ENCODE data around the gene ANXA11.

Gene ANXA11

DNA sequence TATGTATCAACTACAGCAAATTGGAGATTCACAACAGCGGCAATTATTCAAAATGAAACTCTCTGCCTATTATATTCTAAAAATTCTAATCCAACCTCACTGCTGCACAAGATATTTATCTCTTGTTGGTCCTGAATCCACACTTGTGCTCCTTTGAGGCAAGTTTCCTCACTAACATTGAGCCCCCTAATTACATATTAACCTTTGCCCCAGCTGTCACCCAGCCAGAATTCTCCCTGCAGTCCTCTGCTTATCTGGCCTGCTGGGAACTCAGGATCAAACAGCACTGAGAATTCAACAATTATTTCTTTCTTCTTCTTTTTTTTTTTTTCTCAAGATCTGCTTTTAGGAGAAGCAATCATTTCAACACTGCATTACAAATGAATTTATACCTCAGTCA lies 94.4 kb downstream of the ANXA11 start:
- H3K4me2 ChIP-seq (ENCODE audit: insufficient read depth, low read length), result no peak overlapping the region

DNA sequence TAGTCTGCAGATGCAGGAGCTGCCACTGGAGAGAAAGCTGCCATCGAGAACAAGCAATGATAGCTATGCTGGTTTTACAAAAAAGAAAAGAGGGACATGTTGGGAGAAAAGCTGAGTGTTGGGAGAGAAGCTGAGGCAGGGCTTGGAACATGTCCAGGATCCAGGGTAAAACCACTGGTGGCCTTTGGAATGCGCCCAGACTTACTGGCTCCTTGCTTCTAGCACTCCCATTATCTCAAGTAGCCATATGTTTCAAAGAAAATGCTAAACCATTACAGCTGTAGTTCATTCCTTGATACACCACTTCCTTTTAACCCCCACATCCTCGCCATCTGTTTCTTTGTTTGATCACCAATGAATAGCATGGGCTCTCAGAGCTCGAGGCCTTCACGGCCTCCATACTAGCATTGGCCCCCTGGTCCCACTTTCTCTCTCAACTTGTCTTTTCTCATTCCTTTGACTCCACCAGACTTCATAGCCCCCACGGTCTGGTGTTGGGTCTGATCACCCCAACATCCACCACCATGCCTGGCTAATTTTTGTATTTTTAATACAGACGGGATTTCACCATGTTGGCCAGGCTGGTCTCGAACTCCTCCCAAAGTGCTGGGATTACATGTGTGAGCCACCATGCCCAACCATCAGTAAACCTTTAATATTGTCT lies 96.6 kb downstream of the ANXA11 start:
- H3K4me2 ChIP-seq (ENCODE audit: insufficient read depth, low read length), result no peak overlapping the region
- peaks cover 5% of the 10 kb centered on the region for H3K4me1 ChIP-seq (ENCODE audit: insufficient read depth, low read length)
- DNase-seq, result peak; percentile 7

More for the DNA sequence above, 94.4 kb downstream of the ANXA11 start:
- no peak for TF ChIP-seq EZH2 (IDR thresholded peaks at IDR 0.05; ENCODE audit: borderline replicate concordance, low read depth, low read length, severe bottlenecking)
- TF ChIP-seq, protein P1, sequence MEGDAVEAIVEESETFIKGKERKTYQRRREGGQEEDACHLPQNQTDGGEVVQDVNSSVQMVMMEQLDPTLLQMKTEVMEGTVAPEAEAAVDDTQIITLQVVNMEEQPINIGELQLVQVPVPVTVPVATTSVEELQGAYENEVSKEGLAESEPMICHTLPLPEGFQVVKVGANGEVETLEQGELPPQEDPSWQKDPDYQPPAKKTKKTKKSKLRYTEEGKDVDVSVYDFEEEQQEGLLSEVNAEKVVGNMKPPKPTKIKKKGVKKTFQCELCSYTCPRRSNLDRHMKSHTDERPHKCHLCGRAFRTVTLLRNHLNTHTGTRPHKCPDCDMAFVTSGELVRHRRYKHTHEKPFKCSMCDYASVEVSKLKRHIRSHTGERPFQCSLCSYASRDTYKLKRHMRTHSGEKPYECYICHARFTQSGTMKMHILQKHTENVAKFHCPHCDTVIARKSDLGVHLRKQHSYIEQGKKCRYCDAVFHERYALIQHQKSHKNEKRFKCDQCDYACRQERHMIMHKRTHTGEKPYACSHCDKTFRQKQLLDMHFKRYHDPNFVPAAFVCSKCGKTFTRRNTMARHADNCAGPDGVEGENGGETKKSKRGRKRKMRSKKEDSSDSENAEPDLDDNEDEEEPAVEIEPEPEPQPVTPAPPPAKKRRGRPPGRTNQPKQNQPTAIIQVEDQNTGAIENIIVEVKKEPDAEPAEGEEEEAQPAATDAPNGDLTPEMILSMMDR (IDR thresholded peaks at IDR 0.05; ENCODE audit: borderline replicate concordance, extremely low read depth, low read length, poor library complexity, severe bottlenecking), result no peak
- DNase-seq (no peak), ATAC-seq (ENCODE audit: insufficient read depth, low read depth) (no peak)
- Histone ChIP-seq H3K27ac (ENCODE audit: low read length) (no peak overlapping the region), H3K36me3 (ENCODE audit: insufficient read depth, low read length) (no peaks in the 10 kb centered on the region), H4K20me1 (ENCODE audit: insufficient read depth, low read length) (no peaks in the 10 kb centered on the region), H3K79me2 (ENCODE audit: insufficient read depth, low read length) (no peaks in the 10 kb centered on the region), H3K4me1 (ENCODE audit: insufficient read depth, low read length) (no peaks in the 10 kb centered on the region), H3K27me3 (ENCODE audit: insufficient read depth, low read length, poor library complexity) (no peaks in the 10 kb centered on the region), H3K9ac (ENCODE audit: low read depth, low read length) (no peak overlapping the region), H3K9me3 (ENCODE audit: insufficient read depth, low read length, severe bottlenecking) (peaks cover 16% of the 10 kb centered on the region), H2AFZ (ENCODE audit: low read depth, low read length) (no peak overlapping the region), H3K4me3 (ENCODE audit: low read depth in 1 of 2, low read length in 2 of 2) (no peak overlapping the region)

GRCh38 chr10:80104066-80104926 lies 101.0 kb downstream of the ANXA11 start:
- Histone ChIP-seq H3K36me3 (ENCODE audit: insufficient read depth, low read length) (no peaks in the 10 kb centered on the region), H4K20me1 (ENCODE audit: insufficient read depth, low read length) (no peaks in the 10 kb centered on the region), H3K27ac (ENCODE audit: low read length) (no peak overlapping the region), H2AFZ (ENCODE audit: low read depth, low read length) (0 out of 2 replicates have a peak overlapping the region, but pooled peaks have one; percentile 16), H3K4me3 (ENCODE audit: low read depth in 1 of 2, low read length in 2 of 2) (no peak overlapping the region), H3K4me2 (ENCODE audit: insufficient read depth, low read length) (no peak overlapping the region), H3K4me1 (ENCODE audit: insufficient read depth, low read length) (peaks cover 5% of the 10 kb centered on the region), H3K79me2 (ENCODE audit: insufficient read depth, low read length) (no peaks in the 10 kb centered on the region), H3K9me3 (ENCODE audit: insufficient read depth, low read length, severe bottlenecking) (peaks cover 11% of the 10 kb centered on the region), H3K27me3 (ENCODE audit: insufficient read depth, low read length, poor library complexity) (no peaks in the 10 kb centered on the region), H3K9ac (ENCODE audit: low read depth, low read length) (no peak overlapping the region)
- no peak for TF ChIP-seq EZH2 (IDR thresholded peaks at IDR 0.05; ENCODE audit: borderline replicate concordance, low read depth, low read length, severe bottlenecking)
- TF ChIP-seq, protein P1 (IDR thresholded peaks at IDR 0.05; ENCODE audit: borderline replicate concordance, extremely low read depth, low read length, poor library complexity, severe bottlenecking), result no peak
- peak; percentile 48; the same call in 1 of the 3 replicates for ATAC-seq (ENCODE audit: insufficient read depth, low read depth)
- DNase-seq, result no peak

More for the DNA sequence above, 96.6 kb downstream of the ANXA11 start:
- Histone ChIP-seq H3K36me3 (ENCODE audit: insufficient read depth, low read length) (no peaks in the 10 kb centered on the region), H3K27ac (ENCODE audit: low read length) (no peak overlapping the region), H3K4me3 (ENCODE audit: low read depth in 1 of 2, low read length in 2 of 2) (no peak overlapping the region), H3K9ac (ENCODE audit: low read depth, low read length) (no peak overlapping the region), H4K20me1 (ENCODE audit: insufficient read depth, low read length) (no peaks in the 10 kb centered on the region), H2AFZ (ENCODE audit: low read depth, low read length) (no peak overlapping the region), H3K79me2 (ENCODE audit: insufficient read depth, low read length) (no peaks in the 10 kb centered on the region), H3K27me3 (ENCODE audit: insufficient read depth, low read length, poor library complexity) (no peaks in the 10 kb centered on the region), H3K9me3 (ENCODE audit: insufficient read depth, low read length, severe bottlenecking) (peaks cover 16% of the 10 kb centered on the region)
- ATAC-seq (ENCODE audit: insufficient read depth, low read depth), result no peak
- TF ChIP-seq, protein P1 (IDR thresholded peaks at IDR 0.05; ENCODE audit: borderline replicate concordance, extremely low read depth, low read length, poor library complexity, severe bottlenecking), result no peak

Measured in DND-41 (cell line).